OCI-LY1 (cell line): ENCODE results near the gene REV3L.

Experiments
- CTCF ChIP-seq: fragments of 200-600 bp; sonication (generic), shearing (Covaris generic); IDR thresholded peaks from 2 replicates; pipeline ENCODE4 v1.5.1; 2017; ENCODE audit warnings: mild to moderate bottlenecking, antibody characterized with exemption, low read length, moderate library complexity, mixed read lengths
- EZH2 ChIP-seq: fragments of 200-600 bp; sonication (generic), shearing (Covaris generic); IDR thresholded peaks from 2 replicates; pipeline ENCODE4 v1.8.0; 2017; ENCODE audit warnings: borderline replicate concordance, mixed run types, mild to moderate bottlenecking, antibody characterized with exemption, low read length, moderate library complexity, mixed read lengths

DNA sequence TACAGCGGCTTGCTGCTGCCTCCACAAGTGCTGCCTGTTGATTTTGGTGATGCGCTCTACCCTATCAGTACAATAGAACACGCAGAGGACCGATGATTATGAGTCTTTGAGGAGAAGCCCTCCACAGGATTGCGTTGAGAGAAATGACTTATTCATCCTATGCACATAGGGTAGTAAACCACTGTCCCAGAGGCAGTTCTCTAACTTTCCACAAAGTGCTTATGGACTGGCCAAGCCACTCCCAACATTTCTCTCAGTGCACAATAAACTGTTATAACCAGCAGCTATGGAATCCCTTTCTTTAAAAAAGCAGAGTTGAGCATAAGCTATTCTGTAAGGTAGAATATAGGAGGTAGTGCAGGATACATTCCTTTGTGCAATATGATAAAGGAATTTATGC lies 48.2 kb upstream of the REV3L start:
- TF ChIP-seq CTCF (no peak), EZH2 (no peak)
